Activated T-cell treated with anti-CD3 and anti-CD28 coated beads for 4 hours (primary cell): ENCODE results near the gene RNF212.

Source experiments
- DNase-seq: peaks from one replicate; pipeline ENCODE4 v3.0.0-alpha.2; 2020

Gene RNF212

GRCh38 chr4:1112821-1113182, 562 bp downstream of the RNF212 start:
- no peak for DNase-seq

- no peak for DNase-seq
These were observed 1.1 kb downstream of the RNF212 start for GRCh38 chr4:1112174-1112820.

GRCh38 chr4:1111259-1111809, 2.0 kb downstream of the RNF212 start:
- no peak for DNase-seq

DNA sequence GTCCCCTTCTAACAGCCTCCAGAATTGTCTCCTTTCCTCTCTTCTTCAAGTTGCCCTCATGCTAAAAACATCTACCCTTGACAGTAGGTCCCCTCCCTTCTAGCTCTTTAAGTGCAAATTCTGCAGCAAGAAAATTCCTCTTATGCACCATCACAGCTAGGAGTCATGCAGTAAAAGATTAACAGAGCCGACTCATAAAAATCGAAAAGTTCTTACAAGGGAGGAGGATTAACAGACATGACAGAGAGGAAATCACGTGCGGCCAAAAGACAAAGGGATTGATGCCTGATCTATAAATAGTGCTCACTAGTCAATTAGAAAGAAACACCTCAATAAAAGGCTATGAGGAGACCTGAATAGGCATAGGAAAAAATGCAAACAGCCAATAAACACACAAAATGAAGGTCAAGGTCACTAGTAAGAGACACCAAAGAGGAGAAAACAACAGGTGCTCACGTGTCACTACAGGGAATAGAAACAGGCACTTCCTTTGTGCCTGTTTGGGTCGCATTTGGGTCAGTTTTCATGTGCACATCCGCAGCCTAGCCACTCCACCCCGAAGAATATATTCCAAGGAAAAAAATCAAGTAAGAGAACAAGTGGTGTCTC, 3.4 kb downstream of the RNF212 start:
- DNase-seq, result no peak

GRCh38 chr4:1109333-1109732, 4.0 kb downstream of the RNF212 start:
- DNase-seq, result no peak

DNA sequence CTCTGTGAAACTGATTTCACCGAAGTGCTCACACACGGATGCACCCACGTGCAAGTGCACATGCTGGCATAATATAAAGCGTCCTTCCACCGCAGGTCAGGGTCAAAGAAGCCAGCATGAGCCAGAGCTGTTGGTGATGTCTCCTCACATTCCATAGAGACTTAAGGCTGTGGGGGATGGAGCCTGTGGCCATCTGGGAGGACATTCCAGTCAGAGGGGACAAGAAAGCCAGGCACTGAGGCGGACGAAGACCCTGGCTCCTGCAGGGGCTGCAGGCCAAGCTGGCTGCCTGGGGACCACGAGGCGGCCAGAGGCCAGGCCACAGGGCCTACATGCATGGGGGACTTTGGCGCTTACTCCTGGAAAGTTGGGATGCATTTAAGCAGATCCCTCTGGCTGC, 7.7 kb downstream of the RNF212 start:
- no peak for DNase-seq

- no peak for DNase-seq
These were observed 8.3 kb downstream of the RNF212 start for GRCh38 chr4:1105067-1105466.

- DNase-seq, result no peak
These were observed 8.7 kb downstream of the RNF212 start for GRCh38 chr4:1104647-1105046.

DNA sequence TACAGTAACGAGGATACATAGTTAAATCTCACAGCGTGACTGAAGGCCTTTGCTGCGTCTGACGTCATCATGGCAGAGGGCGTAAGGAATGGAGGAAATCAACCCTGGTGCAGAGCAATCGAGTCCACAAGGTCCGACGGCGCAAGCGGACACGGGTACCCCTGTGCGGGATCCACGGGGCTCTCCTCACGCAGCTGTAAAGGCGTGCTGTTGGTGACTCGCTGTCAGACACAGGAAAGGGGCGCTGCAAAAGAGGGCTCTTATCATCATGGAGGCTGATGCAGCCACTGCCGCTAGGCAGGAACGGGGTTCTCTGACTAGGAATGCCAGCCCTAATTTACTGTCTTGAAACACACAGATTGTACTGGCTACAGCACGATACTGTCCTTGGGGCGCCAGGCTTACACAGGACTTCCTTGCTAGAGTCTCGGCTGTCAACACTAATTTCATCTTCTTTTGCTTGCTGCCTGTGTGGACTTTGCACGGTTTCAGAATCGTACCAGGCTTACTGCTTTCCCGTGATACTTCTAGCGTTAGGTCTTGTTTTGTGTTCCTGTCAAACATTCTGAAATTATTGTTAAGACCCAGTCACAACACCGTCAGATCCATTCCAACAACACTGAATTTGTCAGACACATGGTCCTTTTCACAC, 13.6 kb downstream of the RNF212 start:
- no peak for DNase-seq

DNA sequence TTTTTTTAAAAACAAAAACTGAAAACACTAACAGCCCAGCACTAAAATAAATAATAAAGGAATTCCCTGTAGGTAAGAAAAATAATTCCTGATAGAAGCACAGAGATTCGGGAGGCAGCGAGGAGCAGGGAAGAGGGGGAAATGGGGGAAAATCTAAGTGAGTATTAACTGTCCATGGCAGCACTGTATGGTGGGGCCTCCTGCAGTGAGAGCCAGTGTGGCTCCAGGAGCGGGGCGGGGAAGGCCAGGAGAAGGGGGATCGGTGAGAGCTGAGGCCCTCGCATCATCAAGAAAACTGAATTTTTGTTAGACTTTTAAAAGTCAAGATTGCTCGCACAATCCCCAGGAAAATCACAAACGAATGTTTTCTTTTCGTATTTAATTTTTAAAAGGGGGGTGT, 14.1 kb downstream of the RNF212 start:
- DNase-seq, result no peak

- DNase-seq, result no peak
These were observed 14.9 kb downstream of the RNF212 start for GRCh38 chr4:1098311-1098925.

- DNase-seq, result no peak
These were observed 15.8 kb downstream of the RNF212 start for GRCh38 chr4:1097553-1097952.

- no peak for DNase-seq
These were observed 16.5 kb downstream of the RNF212 start for GRCh38 chr4:1096841-1097240.

DNA sequence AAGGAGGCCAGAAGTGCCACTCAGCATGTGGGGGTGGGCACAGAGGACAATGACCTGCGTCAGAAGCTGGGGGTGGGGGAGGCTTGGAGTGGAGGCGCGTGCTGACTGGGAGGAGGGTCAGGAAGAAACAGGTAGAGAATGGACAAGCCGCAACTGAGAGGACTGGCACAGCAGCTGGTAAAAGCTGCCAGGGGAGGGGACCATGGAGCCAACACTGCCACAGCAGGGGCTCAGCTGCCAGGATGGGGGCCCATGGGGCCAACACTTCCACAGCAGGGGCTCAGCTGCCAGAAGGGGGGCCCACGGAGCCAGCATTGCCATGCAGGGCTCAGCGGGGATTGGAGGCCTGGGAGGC, 19.1 kb downstream of the RNF212 start:
- DNase-seq, result no peak

DNA sequence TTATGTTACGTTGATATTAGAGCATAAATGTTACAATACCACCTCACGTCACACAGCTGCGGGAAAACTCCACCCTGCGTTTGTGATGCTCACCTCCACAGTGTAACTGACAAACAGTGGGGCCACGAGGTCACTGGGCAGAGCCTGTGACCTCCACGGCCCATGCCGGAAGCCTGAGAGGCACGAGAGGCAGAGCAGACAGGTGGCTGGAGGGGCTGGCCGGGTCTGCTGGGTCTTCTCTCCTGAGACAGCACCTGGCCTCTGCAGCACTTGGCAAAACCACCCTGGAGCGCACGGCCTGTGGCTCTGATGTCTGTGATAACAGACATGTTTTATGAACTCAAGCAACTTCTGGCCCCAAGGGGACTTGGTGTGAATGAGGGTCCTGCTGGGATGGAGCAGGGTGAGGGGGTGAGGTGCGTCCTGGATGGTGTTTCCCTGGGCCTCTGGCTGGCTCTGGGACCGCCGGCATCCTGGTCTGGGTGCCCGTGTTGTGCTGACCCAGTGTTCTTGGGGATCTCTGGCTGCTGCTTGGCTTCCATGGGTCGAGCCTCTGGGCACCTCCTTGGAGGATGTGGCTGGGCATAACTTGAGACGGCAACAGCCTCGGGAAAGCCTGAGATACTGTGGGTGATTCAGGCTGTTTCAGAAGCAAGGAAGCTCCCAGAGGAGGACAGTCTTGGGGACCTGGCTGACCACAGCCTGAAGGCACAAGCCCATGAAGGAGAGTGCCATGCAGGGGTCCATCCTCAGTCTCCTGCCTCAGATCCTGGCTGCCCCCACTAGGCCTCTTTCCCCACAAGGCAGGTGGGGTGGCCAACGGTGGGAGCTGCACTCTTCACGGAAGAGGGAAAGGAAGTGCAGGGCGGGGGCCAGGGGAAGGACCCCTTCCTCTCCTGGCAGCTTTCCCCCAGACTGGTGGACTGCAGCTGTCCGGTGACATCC, 19.7 kb downstream of the RNF212 start:
- DNase-seq, result no peak

- DNase-seq, result no peak
These were observed 20.4 kb downstream of the RNF212 start for GRCh38 chr4:1092983-1093361.

DNA sequence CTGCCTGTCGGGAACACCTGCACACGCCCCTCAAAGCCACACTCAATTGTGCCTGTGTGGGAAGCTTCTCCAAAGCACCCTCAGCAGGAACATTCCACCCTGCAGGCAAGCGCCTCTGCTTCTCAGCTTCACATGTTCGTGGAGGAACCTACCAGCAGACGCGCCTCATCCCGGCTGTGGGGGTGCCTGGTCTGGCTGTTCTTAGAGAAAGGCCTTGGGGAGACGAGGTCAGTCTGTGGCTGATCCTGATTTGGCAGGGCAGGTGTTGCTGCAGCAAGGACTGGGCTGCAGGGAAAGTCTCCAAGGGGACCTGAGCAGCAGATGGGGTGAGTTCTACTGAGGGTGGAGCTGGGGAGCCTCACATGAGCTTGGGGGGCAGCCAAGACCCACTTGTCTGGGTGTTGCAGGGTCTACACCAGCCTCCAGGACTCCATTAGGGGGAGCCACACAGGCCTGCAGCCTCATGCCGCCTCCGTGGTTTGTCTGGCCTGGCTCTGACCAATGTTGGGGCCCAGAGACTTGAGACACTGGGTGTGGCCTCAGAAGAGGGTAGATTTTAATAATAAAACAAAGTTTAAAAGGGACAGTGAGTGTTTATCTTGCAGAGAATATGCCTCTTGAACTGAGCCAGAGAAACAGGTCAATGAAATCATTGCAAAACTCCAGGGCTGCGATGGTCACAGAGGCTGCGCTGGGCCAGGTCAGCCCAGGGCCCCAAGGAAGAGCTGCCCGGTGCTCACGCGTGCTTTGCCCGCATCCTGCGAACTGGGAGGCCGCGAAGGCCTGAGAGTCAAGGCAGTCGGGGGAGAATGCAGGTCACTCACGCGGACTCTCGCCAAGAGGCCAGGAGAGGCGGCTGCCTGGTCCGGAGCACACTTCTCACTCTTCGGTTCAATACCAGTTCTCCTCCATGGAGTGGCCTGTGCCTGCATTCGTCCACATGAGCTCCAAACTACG, 21.1 kb downstream of the RNF212 start:
- no peak for DNase-seq

GRCh38 chr4:1091561-1091995, 21.8 kb downstream of the RNF212 start:
- no peak for DNase-seq

- DNase-seq, result no peak
These were observed 22.6 kb downstream of the RNF212 start for GRCh38 chr4:1090465-1091440.

DNA sequence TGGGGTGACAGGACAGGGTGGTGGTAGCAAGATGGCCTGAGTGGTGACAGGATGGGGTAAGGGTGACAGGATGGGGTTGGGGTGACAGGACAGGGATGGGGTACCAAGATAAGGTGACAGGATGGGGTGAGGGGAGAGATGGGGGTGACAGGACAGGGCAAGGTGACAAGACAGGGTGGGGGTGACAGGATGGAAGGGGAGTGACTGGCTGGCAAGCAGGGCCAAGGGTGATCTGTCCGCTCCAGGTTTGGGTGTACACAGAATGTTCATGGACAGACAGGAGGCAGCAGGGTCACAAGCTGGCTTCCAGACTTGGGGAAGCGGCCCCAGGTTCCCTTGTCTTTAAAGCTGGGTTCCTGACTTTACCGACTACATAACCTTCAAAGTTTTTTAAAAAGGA, 23.3 kb downstream of the RNF212 start:
- no peak for DNase-seq
